Coronary artery (tissue), 2 donors: Measurements from ENCODE around the gene SDS.
A peak's percentile ranks its signal among the peaks of the same experiment; 100 is the strongest.
"Not testable (repeated sequence)": the region's sequence is repeated elsewhere in the genome, so short reads cannot be mapped to it uniquely, and the experiment has no call there.

Experiments used
- DNase-seq: peaks from one replicate; pipeline ENCODE4 v3.0.0-alpha.2; 2017; ENCODE audit warnings: low spot score
- H3K27ac ChIP-seq, 2 donors: fragments of 200-600 bp; sonication (generic); one replicate each; pipeline ENCODE4 v1.5.1; 2016 to 2019
- H3K4me3 ChIP-seq: fragments of 200-600 bp; sonication (generic); 2 replicates; pipeline ENCODE4 v1.5.1; 2016; ENCODE audit warnings: mild to moderate bottlenecking, moderate library complexity
- TF ChIP-seq, protein P1 (sequence below): fragments of 200-600 bp; sonication (generic); IDR thresholded peaks from one replicate; pipeline ENCODE4 v1.5.1; 2019; ENCODE audit warnings: antibody characterized with exemption

Gene SDS

GRCh38 chr12:113359939-113360748 is 43.5 kb downstream of the SDS start:
- peak overlapping the region; percentile 98 for H3K4me3 ChIP-seq
- TF ChIP-seq, protein P1, sequence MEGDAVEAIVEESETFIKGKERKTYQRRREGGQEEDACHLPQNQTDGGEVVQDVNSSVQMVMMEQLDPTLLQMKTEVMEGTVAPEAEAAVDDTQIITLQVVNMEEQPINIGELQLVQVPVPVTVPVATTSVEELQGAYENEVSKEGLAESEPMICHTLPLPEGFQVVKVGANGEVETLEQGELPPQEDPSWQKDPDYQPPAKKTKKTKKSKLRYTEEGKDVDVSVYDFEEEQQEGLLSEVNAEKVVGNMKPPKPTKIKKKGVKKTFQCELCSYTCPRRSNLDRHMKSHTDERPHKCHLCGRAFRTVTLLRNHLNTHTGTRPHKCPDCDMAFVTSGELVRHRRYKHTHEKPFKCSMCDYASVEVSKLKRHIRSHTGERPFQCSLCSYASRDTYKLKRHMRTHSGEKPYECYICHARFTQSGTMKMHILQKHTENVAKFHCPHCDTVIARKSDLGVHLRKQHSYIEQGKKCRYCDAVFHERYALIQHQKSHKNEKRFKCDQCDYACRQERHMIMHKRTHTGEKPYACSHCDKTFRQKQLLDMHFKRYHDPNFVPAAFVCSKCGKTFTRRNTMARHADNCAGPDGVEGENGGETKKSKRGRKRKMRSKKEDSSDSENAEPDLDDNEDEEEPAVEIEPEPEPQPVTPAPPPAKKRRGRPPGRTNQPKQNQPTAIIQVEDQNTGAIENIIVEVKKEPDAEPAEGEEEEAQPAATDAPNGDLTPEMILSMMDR = no peak
- no peak for DNase-seq
- H3K27ac ChIP-seq = peak overlapping the region; percentile 94 to 96

- DNase-seq = peak; percentile 80
- Histone ChIP-seq H3K4me3 (peak overlapping the region; percentile 98), H3K27ac (peak overlapping the region; percentile 94 to 96)
- TF ChIP-seq, protein P1 = no peak
Measured at GRCh38 chr12:113359133-113359938, 44.4 kb downstream of the SDS start.

- DNase-seq = peak; percentile 97
- Histone ChIP-seq H3K4me3 (peak within 1 kb of the TSS; percentile 98), H3K27ac (peak within 1 kb of the TSS; percentile 94 to 96)
- TF ChIP-seq, protein P1 = no peak
Measured at GRCh38 chr12:113358381-113359132, 45.1 kb downstream of the SDS start, which contains the start of gene PLBD2. Gene PLBD2, plus strand, starts transcription at chr12:113358587. Its CDS starts 14 bp downstream, at chr12:113358601.

GRCh38 chr12:113354192-113354591 is 49.5 kb downstream of the SDS start:
- DNase-seq, H3K4me3 ChIP-seq, H3K27ac ChIP-seq: not testable (repeated sequence)

GRCh38 chr12:113351089-113351488 is 52.6 kb downstream of the SDS start:
- TF ChIP-seq, protein P1 = no peak
- Histone ChIP-seq H3K4me3 (no peak overlapping the region), H3K27ac (no peak overlapping the region)
- no peak for DNase-seq

DNA sequence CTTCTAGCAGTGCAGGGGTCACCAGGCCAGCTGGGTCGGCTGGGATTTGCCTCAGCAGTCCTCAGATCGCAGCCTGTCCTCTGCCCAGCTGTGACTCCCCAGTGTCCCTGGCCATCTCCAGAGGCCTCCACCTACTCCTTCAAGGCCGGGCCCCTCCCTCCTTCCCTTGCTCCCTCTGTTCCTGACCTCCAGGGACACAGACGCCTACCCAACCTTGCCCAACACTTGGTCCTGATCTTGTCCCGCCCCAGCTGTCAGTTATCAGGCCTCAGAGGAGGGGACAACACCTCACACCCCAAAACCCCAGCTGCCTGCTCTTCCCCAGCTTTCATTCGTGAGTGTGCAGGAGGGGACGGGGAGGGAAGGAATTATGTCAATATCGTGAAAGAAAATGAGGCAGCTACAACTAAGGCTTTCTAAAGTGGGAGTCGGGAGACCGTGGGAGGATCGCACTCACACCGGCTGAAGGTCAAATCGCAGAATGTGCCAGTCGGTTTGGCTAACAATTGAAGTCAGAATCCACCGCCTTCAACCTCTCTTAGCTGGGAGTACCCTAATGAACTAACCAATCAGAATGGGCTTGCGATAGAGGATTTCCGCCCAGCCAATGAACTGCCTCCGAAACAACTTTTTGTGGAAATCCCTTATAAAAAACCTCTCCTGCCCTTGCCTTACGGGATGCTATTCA is 54.7 kb downstream of the SDS start:
- DNase-seq = no peak
- Histone ChIP-seq H3K4me3 (no peak overlapping the region), H3K27ac (no peak overlapping the region)
- TF ChIP-seq, protein P1 = no peak
